Kidney epithelial cell (primary cell): ENCODE results near the gene SFSWAP. TPM values are rescaled to one million over a fixed set of nuclear protein-coding genes. Genes with fewer than 3 reads are reported as not detected.

ENCODE experiments used
- DNase-seq: peaks from one replicate; pipeline ENCODE4 v3.0.0-alpha.2; 2010; ENCODE audit warnings: low read depth
- H3K27me3 ChIP-seq: 2 replicates; pipeline ENCODE4 v1.6.0; 2011; ENCODE audit warnings: low read length; ENCODE audit not compliant: control insufficient read depth, insufficient read depth
- H3K36me3 ChIP-seq: 2 replicates; pipeline ENCODE4 v1.5.1; 2011; ENCODE audit warnings: low read length; ENCODE audit not compliant: control insufficient read depth, insufficient read depth
- H3K4me3 ChIP-seq: 2 replicates; pipeline ENCODE4 v1.5.1; 2011; ENCODE audit warnings: low read depth, mild to moderate bottlenecking, control low read depth, low read length
- total RNA-seq: library from RNA; depleted of rRNA; stranded (reverse); fragments of >200 nt; gene quantifications from 2 replicates; pipeline ENCODE4 v1.2.3, GENCODE V29; 2015
- TF ChIP-seq, protein P1 (sequence below): IDR thresholded peaks from 2 replicates; pipeline ENCODE4 v1.5.1; 2011; ENCODE audit warnings: mild to moderate bottlenecking, moderate library complexity, low read length, control low read depth, inconsistent platforms; ENCODE audit not compliant: insufficient read depth, poor library complexity, severe bottlenecking

The SFSWAP gene
- total RNA-seq, 1 donor from 2014 or later, result 27.7 TPM

DNA sequence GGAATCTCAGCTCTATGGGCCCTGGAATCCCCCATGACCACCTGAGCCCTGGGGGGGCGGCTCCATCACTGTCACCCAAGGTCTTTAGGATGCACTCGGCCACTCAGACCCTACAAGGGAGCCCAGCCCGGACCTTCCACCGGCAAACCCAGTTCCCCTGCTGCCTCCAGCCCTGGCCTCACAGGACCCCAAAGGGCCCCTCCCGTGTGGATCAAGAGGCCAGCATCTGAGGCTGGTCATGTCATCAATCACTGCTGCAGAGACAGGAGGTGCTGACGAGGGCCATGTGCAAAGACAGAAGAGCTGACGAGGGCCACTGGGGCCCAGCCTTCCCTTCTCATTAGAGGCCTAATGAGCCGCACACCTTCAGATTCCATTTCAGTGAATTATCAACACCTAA lies 39.0 kb upstream of the SFSWAP start:
- no peak overlapping the region for H3K4me3 ChIP-seq
- no peak for DNase-seq
- peaks cover 7% of the 10 kb centered on the region for H3K27me3 ChIP-seq
- TF ChIP-seq, protein P1, sequence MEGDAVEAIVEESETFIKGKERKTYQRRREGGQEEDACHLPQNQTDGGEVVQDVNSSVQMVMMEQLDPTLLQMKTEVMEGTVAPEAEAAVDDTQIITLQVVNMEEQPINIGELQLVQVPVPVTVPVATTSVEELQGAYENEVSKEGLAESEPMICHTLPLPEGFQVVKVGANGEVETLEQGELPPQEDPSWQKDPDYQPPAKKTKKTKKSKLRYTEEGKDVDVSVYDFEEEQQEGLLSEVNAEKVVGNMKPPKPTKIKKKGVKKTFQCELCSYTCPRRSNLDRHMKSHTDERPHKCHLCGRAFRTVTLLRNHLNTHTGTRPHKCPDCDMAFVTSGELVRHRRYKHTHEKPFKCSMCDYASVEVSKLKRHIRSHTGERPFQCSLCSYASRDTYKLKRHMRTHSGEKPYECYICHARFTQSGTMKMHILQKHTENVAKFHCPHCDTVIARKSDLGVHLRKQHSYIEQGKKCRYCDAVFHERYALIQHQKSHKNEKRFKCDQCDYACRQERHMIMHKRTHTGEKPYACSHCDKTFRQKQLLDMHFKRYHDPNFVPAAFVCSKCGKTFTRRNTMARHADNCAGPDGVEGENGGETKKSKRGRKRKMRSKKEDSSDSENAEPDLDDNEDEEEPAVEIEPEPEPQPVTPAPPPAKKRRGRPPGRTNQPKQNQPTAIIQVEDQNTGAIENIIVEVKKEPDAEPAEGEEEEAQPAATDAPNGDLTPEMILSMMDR, result no peak
- H3K36me3 ChIP-seq, result no peaks in the 10 kb centered on the region

DNA sequence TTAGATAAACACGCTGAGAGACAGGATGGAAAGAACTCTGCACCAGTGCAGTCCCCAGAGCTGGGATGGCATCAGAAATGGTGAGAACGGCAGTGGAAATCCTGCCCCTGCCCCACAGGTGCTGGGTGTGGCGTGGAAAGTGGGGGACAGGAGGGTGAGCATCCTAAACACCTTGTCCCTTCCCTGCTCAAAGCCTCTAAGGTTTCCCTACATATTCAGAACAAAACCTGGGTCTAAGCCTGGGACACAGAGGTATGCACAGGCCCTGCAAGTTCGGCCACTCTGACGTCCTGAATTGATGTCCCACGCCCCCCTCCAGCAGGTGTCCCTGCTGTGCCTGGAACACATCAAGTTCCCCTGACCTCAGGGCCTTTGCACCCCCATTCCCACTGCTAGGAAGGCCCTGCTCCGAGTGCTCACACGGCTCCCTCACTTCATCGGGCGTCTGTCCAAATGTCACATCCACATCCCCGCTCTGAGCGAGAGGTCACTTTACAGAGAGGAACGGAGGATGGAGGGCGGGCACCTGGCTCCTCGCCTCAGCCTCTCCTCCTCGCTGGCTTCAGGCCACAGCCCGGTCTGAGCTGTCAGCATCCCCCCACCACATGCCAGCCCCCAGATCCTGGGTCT lies 38.5 kb upstream of the SFSWAP start:
- peaks cover 7% of the 10 kb centered on the region for H3K27me3 ChIP-seq
- no peak for DNase-seq
- TF ChIP-seq, protein P1, result no peak
- H3K4me3 ChIP-seq, result no peak overlapping the region
- H3K36me3 ChIP-seq, result no peaks in the 10 kb centered on the region

DNA sequence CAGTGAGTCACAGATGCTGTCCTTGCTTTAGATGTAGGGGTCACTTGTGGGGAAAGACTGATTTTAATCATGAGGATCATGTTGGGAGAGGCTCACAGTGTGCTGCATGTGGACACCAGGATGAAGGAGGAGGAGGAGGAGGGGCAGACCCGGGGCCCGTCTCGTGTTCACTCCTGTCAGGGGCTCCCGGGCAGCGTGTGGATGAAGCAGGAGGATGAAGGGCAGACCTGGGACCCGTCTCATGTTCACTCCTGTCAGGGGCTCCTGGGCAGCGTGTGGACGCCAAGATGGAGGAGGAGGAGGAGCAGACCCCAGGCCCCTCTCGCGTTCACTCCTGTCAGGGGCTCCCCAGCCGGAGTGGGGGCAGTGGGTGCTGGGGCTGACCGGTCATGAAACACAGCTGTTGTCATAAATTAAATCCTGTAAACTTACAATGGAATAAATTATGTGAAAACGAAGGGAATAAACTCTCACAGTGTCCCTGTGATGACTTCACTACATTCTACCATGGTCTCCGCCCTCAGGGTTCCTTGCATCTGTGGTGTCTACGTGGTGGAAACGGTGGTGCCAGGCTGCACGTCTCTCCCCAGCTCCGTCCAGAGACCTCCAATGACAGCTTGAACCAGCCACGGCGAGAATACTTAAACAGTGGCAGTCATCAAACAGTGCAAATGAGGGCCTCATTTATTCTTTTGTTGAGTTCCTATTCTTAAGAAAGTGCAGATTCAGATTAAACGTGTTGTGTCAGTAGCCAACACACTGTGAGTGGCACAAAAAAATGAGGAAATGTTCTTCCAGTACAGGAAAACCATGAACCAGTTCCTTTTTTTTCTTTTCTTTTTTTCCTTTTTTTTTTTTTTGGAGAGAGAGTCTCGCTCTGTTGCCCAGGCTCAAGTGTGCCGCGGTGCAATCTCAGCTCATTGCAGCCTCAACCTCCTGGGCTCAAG lies 37.7 kb upstream of the SFSWAP start:
- Histone ChIP-seq H3K4me3 (no peak overlapping the region), H3K36me3 (no peaks in the 10 kb centered on the region), H3K27me3 (peaks cover 7% of the 10 kb centered on the region)
- DNase-seq, result no peak
- TF ChIP-seq, protein P1, result no peak

DNA sequence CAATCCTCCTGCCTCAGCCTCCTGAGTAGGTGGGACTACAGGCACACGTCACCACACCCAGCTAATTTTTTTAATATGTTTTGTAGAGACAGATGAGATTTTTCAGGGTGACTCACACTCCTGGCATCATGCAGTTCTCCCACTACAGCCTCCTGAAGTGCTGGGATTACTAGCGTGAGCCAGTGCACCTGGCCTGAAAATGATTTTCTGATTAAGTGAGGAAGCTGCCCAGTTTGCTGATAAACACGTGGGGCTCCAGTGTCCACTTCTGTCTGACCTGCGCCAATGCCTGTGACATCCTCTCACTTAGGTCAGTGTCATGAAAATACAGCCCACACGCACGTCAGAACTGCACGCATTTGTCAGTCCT lies 37.0 kb upstream of the SFSWAP start:
- H3K27me3 ChIP-seq, result peaks cover 7% of the 10 kb centered on the region
- H3K36me3 ChIP-seq, result no peaks in the 10 kb centered on the region
- TF ChIP-seq, protein P1, result no peak
- DNase-seq, result no peak
- no peak overlapping the region for H3K4me3 ChIP-seq

DNA sequence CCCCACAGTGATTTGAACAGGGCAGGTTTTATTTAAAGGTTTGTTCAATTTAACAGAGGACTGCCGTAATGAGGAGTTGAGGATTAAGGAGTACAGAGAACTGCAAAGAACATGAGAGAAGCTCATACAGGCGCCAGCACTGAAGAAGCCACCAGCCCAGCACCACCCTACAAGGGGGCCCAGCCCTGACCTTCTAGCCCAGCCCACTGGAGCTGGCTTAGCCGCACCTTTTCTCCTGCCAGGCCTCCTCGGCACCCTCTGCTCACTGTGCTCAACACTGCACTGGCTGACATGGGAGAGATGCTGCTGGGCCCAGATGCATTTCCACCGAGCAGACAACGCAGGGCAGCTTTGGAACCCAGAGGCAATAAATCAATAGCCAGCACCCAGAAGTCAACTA lies 36.5 kb upstream of the SFSWAP start:
- Histone ChIP-seq H3K4me3 (no peak overlapping the region), H3K36me3 (no peaks in the 10 kb centered on the region), H3K27me3 (peaks cover 7% of the 10 kb centered on the region)
- TF ChIP-seq, protein P1, result no peak
- DNase-seq, result no peak
